HG03064 (cell line): ENCODE measurements around the gene LASP1.
"Not testable (repeated sequence)": the region's sequence is repeated elsewhere in the genome, so short reads cannot be mapped to it uniquely, and the experiment has no call there.

Experiments
- ATAC-seq: cut with Tn5 transposase; IDR thresholded peaks from one replicate; pipeline ENCODE4 v1.9.1; 2021; ENCODE audit warnings: low read depth; ENCODE audit not compliant: unreplicated experiment

LASP1 gene

GRCh38 chr17:38869526-38870258, at the start of gene LASP1:
Gene LASP1 (plus strand): TSS chr17:38870058. CDS start chr17:38870190, 132 bp downstream.
- ATAC-seq = no peak

- peak; percentile 47 for ATAC-seq
These were observed 44.7 kb upstream of the LASP1 start, which contains the start of gene CWC25 for GRCh38 chr17:38824899-38825761. Gene CWC25 (minus strand): TSS chr17:38825321. CDS start chr17:38825183, 138 bp downstream.

GRCh38 chr17:38825762-38826247, 44.1 kb upstream of the LASP1 start:
- ATAC-seq = no peak

- ATAC-seq = no peak
These were observed 25.5 kb upstream of the LASP1 start for GRCh38 chr17:38844261-38844757.

- no peak for ATAC-seq
These were observed 21.3 kb upstream of the LASP1 start for GRCh38 chr17:38848557-38848891.

- no peak for ATAC-seq
These were observed 20.8 kb upstream of the LASP1 start for GRCh38 chr17:38848939-38849605.

GRCh38 chr17:38850374-38850773, 19.5 kb upstream of the LASP1 start:
- no peak for ATAC-seq

- ATAC-seq = no peak
These were observed 18.4 kb upstream of the LASP1 start for GRCh38 chr17:38851434-38851833.

- ATAC-seq = no peak
These were observed 17.0 kb upstream of the LASP1 start for GRCh38 chr17:38852771-38853291.

GRCh38 chr17:38853292-38854219, 16.3 kb upstream of the LASP1 start, which contains the start of gene RPL23:
Gene RPL23 (minus strand): TSS chr17:38853721. CDS start chr17:38853710, 11 bp downstream.
- peak; percentile 69 for ATAC-seq

- ATAC-seq = not testable (repeated sequence)
These were observed 14.7 kb upstream of the LASP1 start for GRCh38 chr17:38855101-38855714.

GRCh38 chr17:38857271-38857670, 12.6 kb upstream of the LASP1 start:
- no peak for ATAC-seq

GRCh38 chr17:38861399-38861843, 8.4 kb upstream of the LASP1 start:
- no peak for ATAC-seq

GRCh38 chr17:38864636-38865398, 5.0 kb upstream of the LASP1 start:
- no peak for ATAC-seq

- ATAC-seq = no peak
These were observed 2.5 kb upstream of the LASP1 start for GRCh38 chr17:38867179-38867967.

GRCh38 chr17:38867968-38868816, 1.7 kb upstream of the LASP1 start:
- no peak for ATAC-seq
